ENCODE measurements around the gene METRNL.

The METRNL gene

GRCh38 chr17:83057397-83057761 is 22.0 kb upstream of the METRNL start:
- no peaks in the 10 kb centered on the region for H3K36me3 ChIP-seq
- no peak overlapping the region for H3K9ac ChIP-seq
- no peaks in the 10 kb centered on the region for H3K27me3 ChIP-seq
- peaks cover 29% of the 10 kb centered on the region for H3K4me1 ChIP-seq
- no peak for TF ChIP-seq Cebpa-rat (IDR thresholded peaks at IDR 0.05)
- H3K4me3 ChIP-seq, result no peak overlapping the region
- H3K4me2 ChIP-seq, result no peak overlapping the region
- no peaks in the 10 kb centered on the region for H4K20me1 ChIP-seq
- H3K27ac ChIP-seq, result no peak overlapping the region
- no peaks in the 10 kb centered on the region for H3K9me3 ChIP-seq

DNA sequence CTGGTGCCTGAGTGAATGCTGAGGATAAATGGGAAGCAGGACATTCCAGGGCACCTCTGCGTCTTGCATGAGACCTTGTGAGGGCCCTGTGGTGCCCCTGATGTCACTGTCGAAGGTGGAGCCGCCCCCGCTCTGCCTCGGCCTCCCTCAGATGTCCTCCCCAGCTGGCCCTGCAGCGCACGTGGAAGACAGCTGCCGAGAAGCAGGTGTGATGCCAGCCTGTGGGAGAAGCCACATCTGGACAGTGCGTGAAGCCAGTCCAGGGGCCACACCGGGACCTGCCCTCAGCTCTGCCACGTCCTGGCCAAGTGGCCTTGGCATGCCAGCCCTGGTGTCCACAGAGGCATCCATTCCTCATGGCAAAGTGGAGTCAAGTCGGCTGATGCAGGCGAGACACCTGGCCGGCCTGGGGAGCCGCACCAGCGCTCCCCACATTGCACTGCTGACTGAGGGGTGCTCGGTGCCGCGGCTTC is 21.6 kb upstream of the METRNL start:
- peaks cover 26% of the 10 kb centered on the region for H3K4me1 ChIP-seq
- no peaks in the 10 kb centered on the region for H3K9me3 ChIP-seq
- H3K4me2 ChIP-seq, result no peak overlapping the region
- H3K27ac ChIP-seq, result no peak overlapping the region
- no peak overlapping the region for H3K9ac ChIP-seq
- H4K20me1 ChIP-seq, result no peaks in the 10 kb centered on the region
- H3K27me3 ChIP-seq, result no peaks in the 10 kb centered on the region
- no peaks in the 10 kb centered on the region for H3K36me3 ChIP-seq
- TF ChIP-seq Cebpa-rat (IDR thresholded peaks at IDR 0.05), result no peak
- H3K4me3 ChIP-seq, result no peak overlapping the region

- Histone ChIP-seq H3K4me2 (no peak overlapping the region), H3K9ac (no peak overlapping the region), H3K27ac (no peak overlapping the region), H4K20me1 (no peaks in the 10 kb centered on the region), H3K4me1 (peaks cover 21% of the 10 kb centered on the region), H3K36me3 (no peaks in the 10 kb centered on the region), H3K9me3 (no peaks in the 10 kb centered on the region), H3K4me3 (no peak overlapping the region), H3K27me3 (no peaks in the 10 kb centered on the region)
- no peak for TF ChIP-seq Cebpa-rat (IDR thresholded peaks at IDR 0.05)
These were observed 21.1 kb upstream of the METRNL start for GRCh38 chr17:83058266-83058798.

DNA sequence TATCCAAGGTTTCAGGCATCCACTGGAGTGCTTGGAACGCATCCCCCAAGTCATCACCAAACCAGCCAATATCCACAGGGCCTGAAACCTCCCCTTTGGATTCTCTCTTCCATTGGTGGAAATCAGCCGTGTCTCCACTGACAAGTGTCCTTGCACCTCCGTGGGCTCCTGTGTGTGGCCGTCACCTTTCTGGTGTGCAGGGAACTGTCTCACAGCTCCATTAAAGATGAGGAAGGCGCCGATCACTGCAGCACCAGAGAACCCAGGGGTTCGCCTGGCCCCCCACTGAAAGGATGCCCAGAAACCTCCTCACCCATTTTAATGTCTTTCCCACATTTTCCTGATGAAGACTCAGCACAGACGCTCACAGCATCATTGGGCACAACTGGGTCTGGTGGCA is 17.8 kb upstream of the METRNL start:
- Histone ChIP-seq H3K27me3 (no peaks in the 10 kb centered on the region), H3K27ac (no peak overlapping the region), H3K9me3 (no peaks in the 10 kb centered on the region), H3K36me3 (no peaks in the 10 kb centered on the region), H3K4me1 (no peaks in the 10 kb centered on the region), H3K9ac (no peak overlapping the region), H3K4me2 (no peak overlapping the region), H4K20me1 (no peaks in the 10 kb centered on the region), H3K4me3 (no peak overlapping the region)
- TF ChIP-seq Cebpa-rat (IDR thresholded peaks at IDR 0.05), result no peak

- Histone ChIP-seq H3K27me3 (no peaks in the 10 kb centered on the region), H3K4me1 (no peaks in the 10 kb centered on the region), H4K20me1 (no peaks in the 10 kb centered on the region), H3K4me2 (no peak overlapping the region), H3K27ac (no peak overlapping the region), H3K36me3 (no peaks in the 10 kb centered on the region), H3K9ac (no peak overlapping the region), H3K4me3 (no peak overlapping the region), H3K9me3 (no peaks in the 10 kb centered on the region)
- TF ChIP-seq Cebpa-rat (IDR thresholded peaks at IDR 0.05), result no peak
These were observed 17.2 kb upstream of the METRNL start for GRCh38 chr17:83062011-83062817.

DNA sequence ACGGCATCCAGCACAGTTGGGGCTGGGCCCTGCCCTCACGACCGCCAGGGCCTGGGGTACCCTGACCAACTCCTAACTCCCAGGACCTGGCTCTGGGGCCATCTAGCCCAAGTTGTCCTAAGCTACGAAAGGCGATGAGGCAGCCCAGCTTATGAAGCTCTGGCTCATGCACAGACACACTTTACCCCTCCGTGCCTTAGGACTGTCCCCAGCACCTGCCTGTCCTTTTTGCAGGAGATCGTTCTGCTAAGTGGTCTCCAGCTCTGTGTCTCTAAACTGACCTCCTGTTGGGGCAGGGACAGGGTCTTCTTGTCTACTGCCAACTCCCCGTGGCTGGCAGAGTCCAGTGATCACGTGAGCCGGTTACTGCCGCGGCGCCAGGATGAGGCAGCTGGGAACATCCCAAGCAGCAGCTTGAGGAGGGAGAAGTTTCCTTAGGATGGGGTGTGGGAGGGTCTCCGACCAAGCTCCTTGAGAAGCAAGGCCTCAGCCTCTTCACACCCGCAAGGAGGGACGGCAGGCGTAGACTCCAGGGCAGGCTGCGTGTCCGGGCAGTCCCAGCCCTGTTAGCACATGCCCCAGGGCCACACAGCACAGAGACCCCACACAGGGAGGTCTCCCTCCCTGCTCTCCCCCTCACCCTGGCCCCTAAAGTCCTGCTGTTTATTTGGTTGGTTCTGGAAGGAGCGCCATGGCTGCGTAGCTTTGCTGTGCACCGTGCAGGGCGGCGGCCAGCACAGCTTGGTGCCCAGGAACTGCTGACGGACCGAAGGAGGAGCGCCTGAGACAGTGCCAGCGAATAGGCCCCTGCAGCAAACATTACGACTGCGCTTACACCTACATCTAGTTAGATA is 16.4 kb upstream of the METRNL start:
- Histone ChIP-seq H3K4me2 (no peak overlapping the region), H3K27ac (no peak overlapping the region)

DNA sequence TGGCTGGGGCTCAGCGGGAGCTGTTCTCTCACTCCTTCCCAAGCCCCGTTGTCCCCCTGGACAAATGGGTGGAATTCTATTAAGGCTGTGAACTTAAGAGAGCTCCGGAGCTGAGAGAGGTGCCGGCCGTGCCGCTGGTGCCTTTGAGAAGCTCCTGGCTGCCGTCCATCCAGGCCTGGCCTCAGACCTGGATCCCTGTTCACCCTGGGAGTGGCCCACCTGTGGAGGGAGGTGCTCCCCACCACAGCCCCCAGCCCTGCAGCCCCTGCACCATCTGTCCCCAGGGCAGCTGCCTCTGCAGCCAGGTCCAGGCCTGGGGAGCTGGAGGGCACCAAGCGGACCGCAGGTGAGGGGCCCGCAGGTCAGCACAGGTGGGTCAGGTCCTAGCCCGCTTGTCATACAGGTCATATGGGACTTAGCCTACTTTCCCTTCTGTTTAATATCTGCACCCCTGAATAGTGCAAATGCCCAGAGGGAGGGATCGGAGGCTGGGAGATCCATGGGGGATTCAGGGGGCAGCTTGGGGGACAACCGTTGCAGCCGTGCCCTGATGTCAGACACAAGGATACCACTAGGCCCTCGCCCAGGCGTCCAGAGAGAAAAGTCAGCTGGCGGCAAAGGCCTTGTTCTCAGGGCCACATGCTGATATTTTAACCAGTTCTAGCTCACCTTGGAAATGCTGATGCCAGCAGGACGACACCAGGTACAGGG is 15.2 kb upstream of the METRNL start:
- H3K4me1 ChIP-seq, result peaks cover 4% of the 10 kb centered on the region; the same call in 1 of the 2 replicates
- no peak for TF ChIP-seq Cebpa-rat (IDR thresholded peaks at IDR 0.05)
- H3K4me2 ChIP-seq, result no peak overlapping the region
- no peaks in the 10 kb centered on the region for H4K20me1 ChIP-seq
- H3K27me3 ChIP-seq, result no peaks in the 10 kb centered on the region
- H3K9ac ChIP-seq, result no peak overlapping the region
- no peak overlapping the region for H3K4me3 ChIP-seq
- no peaks in the 10 kb centered on the region for H3K36me3 ChIP-seq
- no peaks in the 10 kb centered on the region for H3K9me3 ChIP-seq
- H3K27ac ChIP-seq, result no peak overlapping the region

More for the DNA sequence above, 16.4 kb upstream of the METRNL start:
- Histone ChIP-seq H3K9ac (no peak overlapping the region), H3K27me3 (no peaks in the 10 kb centered on the region), H3K4me1 (no peaks in the 10 kb centered on the region), H3K36me3 (no peaks in the 10 kb centered on the region), H3K4me3 (no peak overlapping the region), H3K9me3 (no peaks in the 10 kb centered on the region), H4K20me1 (no peaks in the 10 kb centered on the region)
- no peak for TF ChIP-seq Cebpa-rat (IDR thresholded peaks at IDR 0.05)

DNA sequence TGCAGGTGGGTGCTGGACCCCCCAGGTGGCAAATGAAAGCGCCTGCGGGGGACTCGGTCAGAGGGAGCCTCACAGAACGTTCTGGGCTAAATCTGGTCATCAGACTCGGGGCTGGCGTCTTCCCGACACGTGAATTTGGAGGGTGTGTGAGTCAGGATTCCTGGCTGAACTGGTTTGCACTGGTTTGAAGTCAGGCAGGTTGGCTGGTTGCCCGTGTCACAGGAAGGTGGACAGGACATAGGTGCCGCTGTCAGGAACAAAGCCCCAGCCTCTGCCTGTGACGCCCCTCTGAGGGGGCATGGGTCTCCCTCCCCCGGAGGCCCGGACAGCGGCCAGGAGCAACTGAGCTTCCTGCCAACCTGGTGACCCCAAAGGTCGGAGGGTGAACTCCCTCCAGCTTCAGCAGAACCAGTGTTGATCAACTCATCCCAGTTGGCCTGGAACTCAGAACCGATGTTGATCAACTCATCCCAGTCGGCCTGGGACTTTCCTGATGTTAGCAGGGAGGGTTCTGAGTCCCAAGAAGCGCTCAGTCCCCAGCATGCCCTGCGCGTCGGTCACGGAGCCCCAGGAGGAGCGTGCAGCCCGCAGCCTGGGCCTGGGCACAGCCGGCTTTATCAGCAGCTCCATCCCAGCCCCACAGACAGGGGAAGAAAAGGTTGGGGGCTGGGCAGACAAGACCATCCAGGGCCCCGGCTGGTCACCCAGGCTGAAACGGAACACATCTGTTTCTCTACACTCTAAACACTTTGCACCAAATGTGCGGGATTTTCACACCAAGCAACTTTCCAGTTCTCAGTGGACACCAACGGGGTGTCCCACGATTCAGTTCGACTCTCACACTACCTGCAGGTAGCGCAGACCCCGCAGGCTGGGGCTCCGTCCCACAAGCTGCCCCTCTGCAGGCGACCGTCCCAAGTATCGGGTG is 14.4 kb upstream of the METRNL start:
- H3K4me2 ChIP-seq, result no peak overlapping the region

More for the DNA sequence above, 14.4 kb upstream of the METRNL start:
- no peaks in the 10 kb centered on the region for H3K9me3 ChIP-seq
- H3K9ac ChIP-seq, result no peak overlapping the region
- no peaks in the 10 kb centered on the region for H4K20me1 ChIP-seq
- H3K36me3 ChIP-seq, result no peaks in the 10 kb centered on the region
- no peaks in the 10 kb centered on the region for H3K27me3 ChIP-seq
- H3K4me1 ChIP-seq, result peaks cover 12% of the 10 kb centered on the region
- no peak for TF ChIP-seq Cebpa-rat (IDR thresholded peaks at IDR 0.05)
- H3K4me3 ChIP-seq, result no peak overlapping the region
- no peak overlapping the region for H3K27ac ChIP-seq
